PC-3 (cell line): Measurements from ENCODE around the gene SYNE1. TPM values are rescaled to one million over a fixed set of nuclear protein-coding genes. Genes with fewer than 3 reads are reported as not detected.

ENCODE experiments used
- ATAC-seq: fragments of 200-7000 bp; cut with Tn5 transposase; 2 replicates; pipeline ENCODE4 v1.9.1; 2020; ENCODE audit warnings: mild to moderate bottlenecking, moderate library complexity
- BruUV-seq: library from RNA; stranded (reverse); fragments of 400-500 nt; replicated peaks from 2 replicates; lab custom pipeline; 2021; lab: Mats Ljungman, UMichigan
- CTCF ChIA-PET: fragments of 300-600 bp; sonication (Branson Sonifier 250); formaldehyde crosslinking; loops from one replicate; lab custom pipeline; 2022; ENCODE audit warnings: antibody characterized with exemption; lab: Charles Lee
- POLR2A ChIA-PET: fragments of 300-600 bp; sonication (Branson Sonifier 250); formaldehyde crosslinking; loops from one replicate; lab custom pipeline; 2022; ENCODE audit warnings: antibody characterized with exemption; ENCODE audit not compliant: unreplicated experiment; lab: Charles Lee
- DNase-seq: peaks from one replicate; pipeline ENCODE4 v3.0.0-alpha.2; 2015
- H2AFZ ChIP-seq: fragments of 300-600 bp; sonication (generic); 2 replicates; pipeline ENCODE4 v1.6.0; 2016; ENCODE audit warnings: antibody characterized with exemption, low read length
- H3F3A ChIP-seq: fragments of 300-600 bp; sonication (generic); one replicate; pipeline ENCODE4 v1.6.0; 2017; ENCODE audit warnings: antibody characterized with exemption, low read length, control low read depth, mild to moderate bottlenecking; ENCODE audit not compliant: unreplicated experiment
- H3K27ac ChIP-seq: fragments of 300-600 bp; sonication (generic); 2 replicates; pipeline ENCODE4 v1.5.1; 2016; ENCODE audit warnings: mild to moderate bottlenecking, low read length
- H3K27me3 ChIP-seq: fragments of 300-600 bp; sonication (generic); 2 replicates; pipeline ENCODE4 v1.6.1; 2016; ENCODE audit warnings: low read length, mixed read lengths
- H3K36me3 ChIP-seq: fragments of 300-600 bp; sonication (generic); 2 replicates; pipeline ENCODE4 v1.6.1; 2016; ENCODE audit warnings: low read depth, mixed run types, low read length, mixed read lengths
- H3K4me1 ChIP-seq: fragments of 300-600 bp; sonication (generic); 2 replicates; pipeline ENCODE4 v1.5.1; 2016; ENCODE audit warnings: low read length; ENCODE audit not compliant: insufficient read depth
- H3K4me2 ChIP-seq: fragments of 300-600 bp; sonication (generic); 2 replicates; pipeline ENCODE4 v1.6.0; 2016; ENCODE audit warnings: low read length
- H3K4me3 ChIP-seq: fragments of 300-600 bp; sonication (generic); 2 replicates; pipeline ENCODE4 v1.5.1; 2016; ENCODE audit warnings: mild to moderate bottlenecking, low read length, mixed read lengths
- H3K79me2 ChIP-seq: fragments of 300-600 bp; sonication (generic); 2 replicates; pipeline ENCODE4 v1.6.1; 2017; ENCODE audit warnings: low read length, mixed read lengths
- H3K9ac ChIP-seq: fragments of 300-600 bp; sonication (generic); 2 replicates; pipeline ENCODE4 v1.6.0; 2016; ENCODE audit warnings: mild to moderate bottlenecking, low read length
- H3K9me2 ChIP-seq: fragments of 300-600 bp; sonication (generic); replicated peaks from 2 replicates; pipeline ENCODE4 v1.6.1; 2016; ENCODE audit warnings: mixed run types, low read length, mixed read lengths
- H3K9me3 ChIP-seq: fragments of 300-600 bp; sonication (generic); 2 replicates; pipeline ENCODE4 v1.6.1; 2016; ENCODE audit warnings: low read length, mixed read lengths
- H4K20me1 ChIP-seq: fragments of 300-600 bp; sonication (generic); 2 replicates; pipeline ENCODE4 v1.6.1; 2016; ENCODE audit warnings: low read length, mixed read lengths
- EZH2 ChIP-seq: fragments of 300-600 bp; sonication (generic); IDR thresholded peaks from one replicate; pipeline ENCODE4 v1.6.1; 2017; ENCODE audit warnings: antibody characterized with exemption, mild to moderate bottlenecking, low read length; ENCODE audit not compliant: unreplicated experiment
- EZH2phosphoT487 ChIP-seq: fragments of 300-600 bp; sonication (generic); IDR thresholded peaks from 2 replicates; pipeline ENCODE4 v1.6.1; 2018; ENCODE audit warnings: mild to moderate bottlenecking, antibody characterized with exemption, low read length, borderline replicate concordance
- intact Hi-C: fragments of 100-400 bp; cut with micrococcal nuclease; formaldehyde crosslinking; loops from 2 replicates; pipeline ENCODE4 v1.9.0; 2023
- total RNA-seq: library from RNA; depleted of rRNA; stranded (reverse); fragments of >200 nt; gene quantifications from 2 replicates; pipeline ENCODE4 v1.2.3, GENCODE V29; 2014
- TF ChIP-seq, protein P1 (sequence below): fragments of 300-600 bp; sonication (generic); conservative IDR thresholded peaks from 2 replicates; pipeline ENCODE4 v1.5.1; 2017; ENCODE audit warnings: antibody characterized with exemption, low read depth, mild to moderate bottlenecking, low read length

The SYNE1 gene
- total RNA-seq, 1 experiment from 2014 or later = 16.7 TPM

DNA sequence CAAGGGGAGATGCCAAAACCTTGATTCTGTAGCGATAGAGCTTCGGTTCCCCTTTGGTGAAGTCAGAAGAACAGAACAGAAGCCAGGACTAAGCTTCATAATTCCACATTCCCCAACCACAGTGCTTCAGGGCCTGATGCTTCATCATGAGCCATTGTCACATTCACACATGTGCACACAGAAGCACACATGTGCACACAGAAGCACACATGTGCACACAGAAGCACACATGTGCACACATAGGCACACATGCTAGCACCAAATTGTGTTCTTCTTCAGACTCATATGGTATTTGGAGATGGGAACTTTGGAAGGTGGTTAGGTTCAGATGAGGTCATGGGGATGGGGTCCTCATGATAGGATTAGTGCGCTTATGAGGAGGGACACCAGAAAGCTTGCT lies 183.2 kb downstream of the SYNE1 start:
- no TSS peak for BruUV-seq
- POLR2A ChIA-PET = no interaction called here
- CTCF ChIA-PET = no interaction called here

DNA sequence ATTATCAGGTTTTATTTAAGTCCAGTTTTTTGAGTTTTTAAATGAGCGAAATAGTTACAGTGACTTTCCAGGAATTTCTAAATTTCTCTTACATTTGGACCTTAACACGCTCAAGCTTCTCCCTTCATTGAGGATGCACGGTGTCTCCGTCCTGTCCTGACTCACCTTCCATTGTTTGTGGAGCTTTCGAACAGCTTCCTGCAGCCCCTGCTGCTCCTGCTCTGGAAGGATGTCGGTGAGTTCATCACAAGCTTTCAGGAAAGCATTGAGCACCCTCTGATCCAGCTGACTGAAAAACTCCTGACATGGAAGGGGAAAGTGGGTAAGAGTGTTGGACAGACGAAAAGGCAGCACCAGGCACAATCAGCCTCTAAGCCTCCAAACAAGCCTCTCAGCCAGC lies 183.7 kb downstream of the SYNE1 start:
- Histone ChIP-seq H3F3A (no peaks in the 10 kb centered on the region), H3K27me3 (no peaks in the 10 kb centered on the region), H3K79me2 (no peaks in the 10 kb centered on the region), H3K36me3 (no peaks in the 10 kb centered on the region), H3K4me2 (no peak overlapping the region), H3K9me3 (no peaks in the 10 kb centered on the region), H4K20me1 (no peaks in the 10 kb centered on the region), H2AFZ (no peak overlapping the region), H3K27ac (no peak overlapping the region), H3K9ac (no peak overlapping the region), H3K4me1 (no peaks in the 10 kb centered on the region; the same call in 1 of the 2 replicates), H3K4me3 (no peak overlapping the region), H3K9me2 (no peaks in the 10 kb centered on the region)
- ATAC-seq (peak; percentile 59; the same call in 1 of the 2 replicates), DNase-seq (no peak)
- ChIA-PET POLR2A (no interaction called here), CTCF (no interaction called here)
- intact Hi-C loops = no loop called here
- TF ChIP-seq EZH2 (no peak), EZH2phosphoT487 (no peak)
- TF ChIP-seq, protein P1, sequence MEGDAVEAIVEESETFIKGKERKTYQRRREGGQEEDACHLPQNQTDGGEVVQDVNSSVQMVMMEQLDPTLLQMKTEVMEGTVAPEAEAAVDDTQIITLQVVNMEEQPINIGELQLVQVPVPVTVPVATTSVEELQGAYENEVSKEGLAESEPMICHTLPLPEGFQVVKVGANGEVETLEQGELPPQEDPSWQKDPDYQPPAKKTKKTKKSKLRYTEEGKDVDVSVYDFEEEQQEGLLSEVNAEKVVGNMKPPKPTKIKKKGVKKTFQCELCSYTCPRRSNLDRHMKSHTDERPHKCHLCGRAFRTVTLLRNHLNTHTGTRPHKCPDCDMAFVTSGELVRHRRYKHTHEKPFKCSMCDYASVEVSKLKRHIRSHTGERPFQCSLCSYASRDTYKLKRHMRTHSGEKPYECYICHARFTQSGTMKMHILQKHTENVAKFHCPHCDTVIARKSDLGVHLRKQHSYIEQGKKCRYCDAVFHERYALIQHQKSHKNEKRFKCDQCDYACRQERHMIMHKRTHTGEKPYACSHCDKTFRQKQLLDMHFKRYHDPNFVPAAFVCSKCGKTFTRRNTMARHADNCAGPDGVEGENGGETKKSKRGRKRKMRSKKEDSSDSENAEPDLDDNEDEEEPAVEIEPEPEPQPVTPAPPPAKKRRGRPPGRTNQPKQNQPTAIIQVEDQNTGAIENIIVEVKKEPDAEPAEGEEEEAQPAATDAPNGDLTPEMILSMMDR = no peak
- BruUV-seq = no TSS peak

More for the DNA sequence above, 183.2 kb downstream of the SYNE1 start:
- no peaks in the 10 kb centered on the region for H3K9me3 ChIP-seq
- H3F3A ChIP-seq = no peaks in the 10 kb centered on the region
- H3K9me2 ChIP-seq = no peaks in the 10 kb centered on the region
- no peak overlapping the region for H3K27ac ChIP-seq
- intact Hi-C loops = no loop called here
- DNase-seq = no peak
- no peak for ATAC-seq
- TF ChIP-seq EZH2 (no peak), EZH2phosphoT487 (no peak)
- TF ChIP-seq, protein P1 = no peak
- H3K27me3 ChIP-seq = no peaks in the 10 kb centered on the region
- no peak overlapping the region for H3K4me3 ChIP-seq
- H3K36me3 ChIP-seq = no peaks in the 10 kb centered on the region
- H2AFZ ChIP-seq = no peak overlapping the region
- H3K9ac ChIP-seq = no peak overlapping the region
- no peaks in the 10 kb centered on the region for H4K20me1 ChIP-seq
- no peaks in the 10 kb centered on the region for H3K79me2 ChIP-seq
- H3K4me1 ChIP-seq = no peaks in the 10 kb centered on the region; the same call in 1 of the 2 replicates
- H3K4me2 ChIP-seq = no peak overlapping the region

DNA sequence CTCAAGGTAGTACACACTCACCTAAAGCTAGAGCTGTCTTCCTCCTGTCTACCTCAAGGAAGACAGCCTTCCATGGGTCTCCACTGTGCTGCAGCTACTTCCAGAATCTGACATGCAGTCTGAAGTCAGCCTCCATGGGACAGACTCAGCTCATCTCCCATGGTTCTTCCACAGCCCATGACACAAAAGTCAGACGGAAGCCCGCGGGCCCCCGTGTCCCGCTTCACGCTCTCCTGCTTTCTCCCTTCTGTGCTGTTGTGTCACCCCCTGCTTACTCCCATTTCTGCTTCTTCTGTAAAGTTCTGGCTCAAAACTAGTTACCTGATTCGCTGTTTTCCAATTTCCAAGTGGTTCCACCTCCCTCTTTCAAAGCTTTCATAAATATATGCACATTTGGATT lies 184.5 kb downstream of the SYNE1 start:
- intact Hi-C loops = no loop called here
- Histone ChIP-seq H3K36me3 (no peaks in the 10 kb centered on the region), H3K4me2 (no peak overlapping the region), H3F3A (no peaks in the 10 kb centered on the region), H3K9me3 (no peaks in the 10 kb centered on the region), H3K4me1 (no peaks in the 10 kb centered on the region), H2AFZ (no peak overlapping the region), H3K9ac (no peak overlapping the region), H3K4me3 (no peak overlapping the region), H3K27me3 (no peaks in the 10 kb centered on the region), H3K79me2 (no peaks in the 10 kb centered on the region), H4K20me1 (no peaks in the 10 kb centered on the region), H3K9me2 (no peaks in the 10 kb centered on the region), H3K27ac (no peak overlapping the region)
- no peak for TF ChIP-seq EZH2
- TF ChIP-seq, protein P1 = no peak
- no peak for TF ChIP-seq EZH2phosphoT487
- no TSS peak for BruUV-seq
- ChIA-PET CTCF (no interaction called here), POLR2A (no interaction called here)
- DNase-seq (no peak), ATAC-seq (no peak)
